ENCODE data around the gene VPS37C.
A peak's percentile ranks its signal among the peaks of the same experiment; 100 is the strongest.
"Not testable (repeated sequence)": the region's sequence is repeated elsewhere in the genome, so short reads cannot be mapped to it uniquely, and the experiment has no call there.

VPS37C gene

GRCh38 chr11:61161190-61162091, at the start of gene VPS37C:
TSS of gene VPS37C (minus strand) at chr11:61161426. CDS start at chr11:61138829, 22,597 bp downstream.
- DNase-seq (ENCODE audit: low read depth in 2 of 2) = peak; percentile 81 to 86

GRCh38 chr11:61210629-61211028, 49.4 kb upstream of the VPS37C start:
- DNase-seq (ENCODE audit: low read depth in 2 of 2) = not testable (repeated sequence)

- DNase-seq (ENCODE audit: low read depth in 2 of 2) = not testable (repeated sequence)
These were observed 46.5 kb upstream of the VPS37C start for GRCh38 chr11:61207636-61208310.

- DNase-seq (ENCODE audit: low read depth in 2 of 2) = not testable (repeated sequence)
These were observed 43.4 kb upstream of the VPS37C start for GRCh38 chr11:61204502-61205059.

- DNase-seq (ENCODE audit: low read depth in 2 of 2) = not testable (repeated sequence)
These were observed 42.6 kb upstream of the VPS37C start for GRCh38 chr11:61203873-61204272.

- DNase-seq (ENCODE audit: low read depth in 2 of 2) = not testable (repeated sequence)
These were observed 41.9 kb upstream of the VPS37C start, which contains the start of gene PGA3 for GRCh38 chr11:61202950-61203746. TSS of gene PGA3 (plus strand) at chr11:61203515. CDS start at chr11:61203565, 50 bp downstream.

- DNase-seq (ENCODE audit: low read depth in 2 of 2) = no peak
These were observed 40.2 kb upstream of the VPS37C start for GRCh38 chr11:61201476-61201875.

GRCh38 chr11:61198948-61199523, 37.8 kb upstream of the VPS37C start:
- DNase-seq (ENCODE audit: low read depth in 2 of 2) = no peak

GRCh38 chr11:61198361-61198760, 37.1 kb upstream of the VPS37C start:
- no peak for DNase-seq (ENCODE audit: low read depth in 2 of 2)

GRCh38 chr11:61195719-61196118, 34.5 kb upstream of the VPS37C start:
- DNase-seq (ENCODE audit: low read depth in 2 of 2) = no peak

GRCh38 chr11:61194981-61195695, 33.9 kb upstream of the VPS37C start:
- DNase-seq (ENCODE audit: low read depth in 2 of 2) = no peak

GRCh38 chr11:61194169-61194671, 33.0 kb upstream of the VPS37C start:
- no peak for DNase-seq (ENCODE audit: low read depth in 2 of 2)

GRCh38 chr11:61193596-61193995, 32.4 kb upstream of the VPS37C start:
- DNase-seq (ENCODE audit: low read depth in 2 of 2) = no peak

GRCh38 chr11:61189933-61190332, 28.7 kb upstream of the VPS37C start:
- no peak for DNase-seq (ENCODE audit: low read depth in 2 of 2)

- DNase-seq (ENCODE audit: low read depth in 2 of 2) = peak; percentile 41 to 65
These were observed 26.4 kb upstream of the VPS37C start for GRCh38 chr11:61187505-61188130.

GRCh38 chr11:61186504-61186903, 25.3 kb upstream of the VPS37C start:
- DNase-seq (ENCODE audit: low read depth in 2 of 2) = no peak

GRCh38 chr11:61183645-61184044, 22.4 kb upstream of the VPS37C start:
- no peak for DNase-seq (ENCODE audit: low read depth in 2 of 2)

GRCh38 chr11:61181489-61181888, 20.3 kb upstream of the VPS37C start:
- DNase-seq (ENCODE audit: low read depth in 2 of 2) = no peak

GRCh38 chr11:61180205-61180604, 19.0 kb upstream of the VPS37C start:
- DNase-seq (ENCODE audit: low read depth in 2 of 2) = not testable (repeated sequence)

GRCh38 chr11:61176446-61176845, 15.2 kb upstream of the VPS37C start:
- no peak for DNase-seq (ENCODE audit: low read depth in 2 of 2)

All from stimulated activated CD8-positive, alpha-beta memory T cell treated with anti-CD3 and anti-CD28 coated beads, Interleukin-15, amount 100 ng/mL, for 4 hours (primary cell).